Nephron progenitor cell (in vitro differentiated cells): ENCODE measurements around the gene DMRTA2.

Experiments used
- DNase-seq: peaks from one replicate; pipeline ENCODE4 v3.0.0; 2021
- H3K27ac Mint-ChIP-seq: 2 replicates; pipeline ENCODE4 v1.8.0; 2021; ENCODE audit warnings: mild to moderate bottlenecking, moderate library complexity, mixed read lengths
- H3K27me3 Mint-ChIP-seq: 2 replicates; pipeline ENCODE4 v1.8.0; 2021; ENCODE audit warnings: mild to moderate bottlenecking, low read depth, mixed read lengths; ENCODE audit not compliant: poor library complexity
- H3K36me3 Mint-ChIP-seq: 2 replicates; pipeline ENCODE4 v1.8.0; 2021; ENCODE audit warnings: low read depth, mixed read lengths
- H3K4me1 Mint-ChIP-seq: 2 replicates; pipeline ENCODE4 v1.8.0; 2021; ENCODE audit warnings: mixed read lengths
- H3K4me3 Mint-ChIP-seq: 2 replicates; pipeline ENCODE4 v1.8.0; 2021; ENCODE audit warnings: mild to moderate bottlenecking, moderate library complexity, mixed read lengths
- H3K9me3 Mint-ChIP-seq: 2 replicates; pipeline ENCODE4 v1.8.0; 2021; ENCODE audit warnings: mild to moderate bottlenecking, moderate library complexity, mixed read lengths
- TF ChIP-seq, protein P1 (sequence below): fragments of 200-600 bp; sonication (generic); IDR thresholded peaks from 2 replicates; pipeline ENCODE4 v1.5.0; 2021; ENCODE audit warnings: antibody characterized with exemption

The DMRTA2 gene

DNA sequence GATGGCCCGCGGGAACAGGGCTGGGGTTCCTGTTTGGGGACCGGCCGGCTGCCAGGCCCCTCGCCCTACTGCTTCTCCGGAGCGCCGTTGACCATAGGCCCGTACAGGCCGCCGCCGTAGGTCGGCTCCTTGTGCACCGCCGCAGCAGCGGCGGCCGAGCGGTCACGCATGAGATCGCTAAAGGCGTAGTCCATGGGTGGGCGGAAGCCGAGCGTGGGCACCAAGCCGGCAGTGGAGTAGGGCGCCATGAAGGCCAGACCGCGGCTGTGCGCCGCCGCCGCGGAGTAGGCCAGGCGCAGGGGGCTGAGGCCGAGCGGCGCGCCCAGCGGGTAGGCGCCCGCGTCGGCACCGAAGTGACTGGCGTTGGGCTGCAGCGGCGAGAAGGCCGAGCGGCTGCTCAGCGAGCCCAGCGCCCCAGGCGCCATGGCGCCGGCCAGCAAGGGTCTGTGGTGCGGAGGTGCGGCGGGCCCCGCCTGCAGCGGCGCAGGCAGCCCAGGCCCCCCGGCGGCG, 4.6 kb downstream of the DMRTA2 start:
- Mint-ChIP-seq H3K27ac (no peak overlapping the region), H3K4me1 (peaks cover 33% of the 10 kb centered on the region), H3K4me3 (peak overlapping the region; percentile 65), H3K27me3 (peaks cover 97% of the 10 kb centered on the region), H3K9me3 (peaks cover 10% of the 10 kb centered on the region), H3K36me3 (no peaks in the 10 kb centered on the region)
- DNase-seq, result peak; percentile 54
- TF ChIP-seq, protein P1, sequence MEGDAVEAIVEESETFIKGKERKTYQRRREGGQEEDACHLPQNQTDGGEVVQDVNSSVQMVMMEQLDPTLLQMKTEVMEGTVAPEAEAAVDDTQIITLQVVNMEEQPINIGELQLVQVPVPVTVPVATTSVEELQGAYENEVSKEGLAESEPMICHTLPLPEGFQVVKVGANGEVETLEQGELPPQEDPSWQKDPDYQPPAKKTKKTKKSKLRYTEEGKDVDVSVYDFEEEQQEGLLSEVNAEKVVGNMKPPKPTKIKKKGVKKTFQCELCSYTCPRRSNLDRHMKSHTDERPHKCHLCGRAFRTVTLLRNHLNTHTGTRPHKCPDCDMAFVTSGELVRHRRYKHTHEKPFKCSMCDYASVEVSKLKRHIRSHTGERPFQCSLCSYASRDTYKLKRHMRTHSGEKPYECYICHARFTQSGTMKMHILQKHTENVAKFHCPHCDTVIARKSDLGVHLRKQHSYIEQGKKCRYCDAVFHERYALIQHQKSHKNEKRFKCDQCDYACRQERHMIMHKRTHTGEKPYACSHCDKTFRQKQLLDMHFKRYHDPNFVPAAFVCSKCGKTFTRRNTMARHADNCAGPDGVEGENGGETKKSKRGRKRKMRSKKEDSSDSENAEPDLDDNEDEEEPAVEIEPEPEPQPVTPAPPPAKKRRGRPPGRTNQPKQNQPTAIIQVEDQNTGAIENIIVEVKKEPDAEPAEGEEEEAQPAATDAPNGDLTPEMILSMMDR, result no peak

DNA sequence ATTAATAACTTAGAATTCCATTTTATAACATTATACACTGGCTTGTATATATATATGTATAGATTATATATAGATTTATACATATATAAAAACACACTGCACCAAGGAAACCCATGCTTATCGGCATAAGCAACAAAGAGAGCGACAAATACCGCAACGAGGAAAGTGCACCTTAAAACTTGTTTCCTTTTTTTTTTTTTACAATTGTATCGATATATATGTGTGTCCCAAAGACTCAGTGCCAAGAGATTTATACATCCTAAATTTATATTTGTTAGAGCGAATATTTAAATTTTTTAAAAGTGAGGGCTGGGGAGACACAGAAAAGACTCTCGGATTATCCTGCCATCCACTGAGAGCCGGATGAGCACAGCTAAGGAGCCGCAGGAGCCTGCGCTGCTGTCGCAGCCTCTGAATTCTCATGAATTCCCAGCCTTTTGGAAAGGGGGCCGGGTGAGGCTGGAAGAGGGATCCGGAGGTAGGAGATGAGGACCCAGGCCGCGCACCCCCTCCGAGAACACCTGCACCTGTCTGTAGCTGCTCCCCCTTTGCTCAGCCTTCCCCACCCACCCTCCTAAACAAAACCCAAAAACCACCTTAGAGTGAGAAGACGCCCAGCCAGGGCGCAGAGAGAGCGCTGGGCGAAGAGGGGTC, 5.2 kb downstream of the DMRTA2 start:
- peaks cover 14% of the 10 kb centered on the region for H3K9me3 Mint-ChIP-seq
- TF ChIP-seq, protein P1, result no peak
- peaks cover 97% of the 10 kb centered on the region for H3K27me3 Mint-ChIP-seq
- no peaks in the 10 kb centered on the region for H3K36me3 Mint-ChIP-seq
- peak overlapping the region; percentile 59 for H3K4me3 Mint-ChIP-seq
- H3K27ac Mint-ChIP-seq, result no peak overlapping the region
- H3K4me1 Mint-ChIP-seq, result peaks cover 30% of the 10 kb centered on the region
- DNase-seq, result no peak

DNA sequence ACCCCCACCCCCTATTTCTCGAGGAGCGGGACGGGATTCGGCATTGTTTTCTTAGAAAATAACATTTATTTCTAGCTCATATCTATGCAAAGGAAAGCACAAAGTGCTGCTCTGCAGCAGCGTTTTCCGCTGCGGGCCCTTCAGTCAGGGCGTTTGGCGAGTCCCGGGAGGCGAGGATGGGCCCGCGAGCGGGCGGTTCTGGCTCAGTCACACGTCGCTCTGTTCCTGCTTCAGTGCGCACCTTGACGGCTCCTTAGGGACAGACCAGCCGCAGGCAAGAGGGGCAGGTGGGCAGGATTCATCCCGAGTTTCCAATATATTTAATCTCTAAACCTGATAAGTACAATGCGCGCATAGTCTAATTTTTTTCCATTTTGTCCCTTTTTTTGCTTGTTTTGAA, 5.7 kb downstream of the DMRTA2 start:
- TF ChIP-seq, protein P1, result no peak
- Mint-ChIP-seq H3K4me1 (peaks cover 24% of the 10 kb centered on the region), H3K27me3 (peaks cover 97% of the 10 kb centered on the region), H3K4me3 (peak overlapping the region; percentile 59), H3K9me3 (peaks cover 20% of the 10 kb centered on the region), H3K27ac (no peak overlapping the region), H3K36me3 (no peaks in the 10 kb centered on the region)
- DNase-seq, result peak; percentile 22

DNA sequence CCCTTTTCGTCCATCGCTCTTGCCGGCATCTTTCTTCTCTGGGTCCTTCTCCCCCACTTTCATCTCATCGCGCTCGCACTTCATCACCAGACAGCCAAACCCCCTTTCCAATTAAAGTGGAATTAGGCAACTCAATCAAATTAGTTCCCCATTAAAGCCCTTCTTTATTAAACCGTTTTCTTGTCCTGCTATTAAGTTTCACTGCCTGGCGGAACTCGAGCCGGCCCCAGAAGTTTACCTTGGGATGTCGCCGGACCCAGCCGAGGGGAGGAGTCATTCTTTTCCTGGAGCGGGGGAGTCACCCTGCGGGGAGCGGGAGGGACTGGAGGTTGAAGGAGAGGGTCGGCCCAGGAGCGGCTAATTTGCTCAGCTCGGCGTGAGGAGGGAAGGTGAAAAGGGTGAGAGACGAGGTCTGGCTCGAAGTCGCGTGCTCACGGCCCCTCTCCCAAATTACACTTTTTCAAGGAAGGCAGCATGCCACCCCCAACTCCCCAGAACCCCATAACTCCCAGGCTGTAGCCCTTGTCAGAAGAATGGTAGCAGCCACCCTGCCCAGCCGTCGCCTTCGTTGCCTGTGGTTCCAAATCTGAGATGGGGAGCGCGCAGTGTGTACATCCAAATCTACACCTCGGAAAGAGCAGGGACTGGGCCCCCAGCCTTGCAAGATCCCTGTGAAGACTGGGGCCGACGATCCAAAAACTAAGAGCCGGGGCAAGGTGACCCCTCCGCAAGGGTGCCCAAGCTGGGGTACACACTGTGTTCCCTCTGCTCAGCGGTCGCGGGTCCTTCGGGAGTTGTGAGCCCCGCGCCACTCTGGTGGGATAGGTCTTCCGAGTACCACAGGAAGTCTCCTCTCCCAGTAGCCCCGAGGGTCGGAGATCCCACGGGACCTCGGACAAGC, 6.4 kb downstream of the DMRTA2 start:
- Mint-ChIP-seq H3K27ac (no peak overlapping the region), H3K9me3 (peaks cover 21% of the 10 kb centered on the region)

DNA sequence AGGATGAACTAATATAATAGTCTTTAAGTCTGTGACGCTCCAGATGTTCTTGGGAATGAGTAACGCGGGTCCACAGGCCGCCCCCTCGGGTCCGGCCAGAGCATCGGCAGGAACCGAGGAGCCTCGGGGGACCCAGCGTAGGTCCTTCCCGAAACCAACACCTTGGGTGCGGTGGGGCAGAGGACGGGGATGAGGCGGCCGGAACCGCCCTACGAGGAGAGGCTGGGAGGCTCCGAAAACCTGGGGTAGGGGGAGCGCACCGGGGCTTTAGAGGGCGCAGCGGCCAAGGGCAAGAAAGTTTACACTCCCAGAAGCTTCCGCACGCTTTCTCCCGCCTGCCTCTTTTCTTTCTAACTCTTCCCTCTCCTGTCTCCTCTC, 7.1 kb downstream of the DMRTA2 start:
- peaks cover 97% of the 10 kb centered on the region for H3K27me3 Mint-ChIP-seq
- DNase-seq, result no peak
- no peaks in the 10 kb centered on the region for H3K36me3 Mint-ChIP-seq

More for the DNA sequence above, 6.4 kb downstream of the DMRTA2 start:
- peaks cover 97% of the 10 kb centered on the region for H3K27me3 Mint-ChIP-seq
- peaks cover 20% of the 10 kb centered on the region for H3K4me1 Mint-ChIP-seq
- no peaks in the 10 kb centered on the region for H3K36me3 Mint-ChIP-seq
- TF ChIP-seq, protein P1, result no peak
- peak overlapping the region; percentile 40 for H3K4me3 Mint-ChIP-seq
- DNase-seq, result peak; percentile 50

More for the DNA sequence above, 7.1 kb downstream of the DMRTA2 start:
- Mint-ChIP-seq H3K4me1 (peaks cover 20% of the 10 kb centered on the region), H3K27ac (no peak overlapping the region), H3K9me3 (peaks cover 21% of the 10 kb centered on the region), H3K4me3 (peak overlapping the region; percentile 22)
- TF ChIP-seq, protein P1, result no peak
